Upper lobe of left lung (tissue), 4 donors: ENCODE measurements around the gene BANF2.

Experiments used
- EP300 ChIP-seq, 4 donors: sonication (generic); formaldehyde crosslinking; IDR thresholded peaks; one replicate each; pipeline ENCODE4 v1.5.1; 2017; ENCODE audit warnings: antibody characterized with exemption in 4 of 4, control low read depth in 2 of 4
- POLR2A ChIP-seq, 4 donors: fragments of 450-650 bp; IDR thresholded peaks; one replicate each; pipeline ENCODE4 v1.5.1; 2016 to 2017; ENCODE audit warnings: antibody characterized with exemption in 4 of 4, mild to moderate bottlenecking in 2 of 4
- POLR2AphosphoS5 ChIP-seq, 2 donors: sonication (generic); formaldehyde crosslinking; IDR thresholded peaks; one replicate each; pipeline ENCODE4 v1.5.1; 2017; ENCODE audit warnings: antibody characterized with exemption in 2 of 2
- TF ChIP-seq, protein P1 (sequence below), 6 experiments: fragments of 450-650 bp in 4 of 6; fragments of 200-600 bp in 2 of 6; sonication (generic) in 2 of 6; IDR thresholded peaks; one replicate each; pipeline ENCODE4 v1.5.1; 2016 to 2019; ENCODE audit warnings: antibody characterized with exemption in 6 of 6

DNA sequence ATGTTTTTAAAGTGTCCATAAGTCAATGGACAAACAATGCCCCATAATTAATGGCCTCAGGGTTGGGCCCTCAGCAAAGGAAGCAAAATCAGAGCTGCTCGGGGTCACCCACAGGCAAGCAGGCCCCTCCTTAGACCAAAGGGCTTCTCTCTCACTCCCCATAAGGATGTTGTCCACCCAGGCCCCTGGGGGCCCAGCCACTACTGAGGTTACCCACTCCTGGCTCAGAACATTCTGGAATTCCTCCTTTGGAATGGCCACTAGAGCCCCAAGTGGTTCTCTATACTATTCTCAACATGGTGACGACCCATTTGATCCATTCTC, 50.9 kb downstream of the BANF2 start:
- TF ChIP-seq, protein P1, sequence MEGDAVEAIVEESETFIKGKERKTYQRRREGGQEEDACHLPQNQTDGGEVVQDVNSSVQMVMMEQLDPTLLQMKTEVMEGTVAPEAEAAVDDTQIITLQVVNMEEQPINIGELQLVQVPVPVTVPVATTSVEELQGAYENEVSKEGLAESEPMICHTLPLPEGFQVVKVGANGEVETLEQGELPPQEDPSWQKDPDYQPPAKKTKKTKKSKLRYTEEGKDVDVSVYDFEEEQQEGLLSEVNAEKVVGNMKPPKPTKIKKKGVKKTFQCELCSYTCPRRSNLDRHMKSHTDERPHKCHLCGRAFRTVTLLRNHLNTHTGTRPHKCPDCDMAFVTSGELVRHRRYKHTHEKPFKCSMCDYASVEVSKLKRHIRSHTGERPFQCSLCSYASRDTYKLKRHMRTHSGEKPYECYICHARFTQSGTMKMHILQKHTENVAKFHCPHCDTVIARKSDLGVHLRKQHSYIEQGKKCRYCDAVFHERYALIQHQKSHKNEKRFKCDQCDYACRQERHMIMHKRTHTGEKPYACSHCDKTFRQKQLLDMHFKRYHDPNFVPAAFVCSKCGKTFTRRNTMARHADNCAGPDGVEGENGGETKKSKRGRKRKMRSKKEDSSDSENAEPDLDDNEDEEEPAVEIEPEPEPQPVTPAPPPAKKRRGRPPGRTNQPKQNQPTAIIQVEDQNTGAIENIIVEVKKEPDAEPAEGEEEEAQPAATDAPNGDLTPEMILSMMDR (IDR thresholded peaks at IDR 0.05), result no peak
- TF ChIP-seq POLR2A (IDR thresholded peaks at IDR 0.05) (no peak), EP300 (IDR thresholded peaks at IDR 0.05) (no peak), POLR2AphosphoS5 (IDR thresholded peaks at IDR 0.05) (no peak)
